Fibroblast of skin of left biceps (primary cell): ENCODE results near the gene MAL.

ENCODE experiments used
- DNase-seq, 2 experiments: peaks; one replicate each; pipeline ENCODE4 v3.0.0-alpha.2; 2013; ENCODE audit warnings: low read depth in 2 of 2

Gene MAL

GRCh38 chr2:95061601-95062183 lies 36.2 kb downstream of the MAL start:
- DNase-seq = no peak

DNA sequence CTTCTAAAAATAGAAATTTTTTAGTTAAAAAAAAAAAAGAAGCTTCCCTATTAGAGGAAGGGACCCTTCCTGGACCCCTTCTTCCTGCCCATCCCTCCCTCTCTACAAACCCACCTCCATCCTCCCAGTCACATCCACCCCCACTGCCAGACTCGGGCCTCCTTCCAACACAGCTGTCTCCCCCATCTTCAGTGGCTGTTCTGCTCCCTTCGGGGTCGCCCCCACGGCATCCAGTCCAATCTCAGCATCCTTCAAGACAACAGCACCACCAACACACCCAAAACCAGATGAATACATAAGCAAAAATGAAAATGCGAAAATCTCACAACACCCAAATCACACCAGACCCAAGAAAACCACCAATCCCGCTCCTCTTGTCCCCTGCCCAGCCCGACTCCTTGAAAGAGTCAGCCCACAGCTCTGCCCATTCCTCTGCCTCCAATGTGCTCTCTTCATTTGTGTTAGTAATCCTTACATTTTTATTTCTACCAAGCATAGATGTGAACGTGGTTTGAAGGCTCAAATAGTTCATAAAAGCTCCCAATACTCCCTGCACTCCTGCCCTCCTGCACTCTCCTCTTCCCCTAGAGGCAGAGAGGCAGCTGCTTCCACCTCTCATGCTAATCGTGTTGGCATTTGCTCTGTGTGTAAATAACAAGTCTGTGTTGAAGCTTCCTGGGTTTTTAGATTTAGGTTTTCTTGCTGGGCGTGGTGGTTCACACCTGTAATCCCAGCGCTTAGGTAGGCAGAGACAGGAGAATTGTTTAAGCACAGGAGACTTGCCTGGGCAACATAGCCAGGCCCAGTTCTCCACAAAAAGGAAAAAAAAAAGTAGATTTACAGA lies 37.0 kb downstream of the MAL start:
- no peak for DNase-seq

- DNase-seq = no peak
Measured at GRCh38 chr2:95063086-95063958, 37.8 kb downstream of the MAL start.

DNA sequence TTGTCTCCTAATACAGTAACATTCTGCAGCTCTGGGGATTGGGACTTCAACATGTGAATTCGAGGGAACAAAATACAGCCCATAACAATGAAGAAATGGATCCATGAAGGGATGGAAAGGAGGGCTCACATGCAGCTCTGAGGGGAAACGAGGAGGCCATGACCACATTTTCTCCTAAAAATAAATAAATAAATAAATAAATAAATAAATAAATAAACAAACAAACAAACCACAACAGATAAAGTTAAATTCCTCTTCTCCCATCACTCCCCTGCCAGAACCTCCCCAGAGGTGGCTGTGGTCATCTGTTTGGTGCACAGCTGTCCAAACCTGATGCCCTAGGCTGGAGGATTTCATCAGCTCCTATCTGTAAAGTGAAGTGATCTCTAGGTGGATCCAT lies 42.7 kb downstream of the MAL start:
- no peak for DNase-seq

- no peak for DNase-seq
Measured at GRCh38 chr2:95069465-95069864, 44.0 kb downstream of the MAL start.

GRCh38 chr2:95071856-95072255 lies 46.3 kb downstream of the MAL start:
- DNase-seq = no peak

DNA sequence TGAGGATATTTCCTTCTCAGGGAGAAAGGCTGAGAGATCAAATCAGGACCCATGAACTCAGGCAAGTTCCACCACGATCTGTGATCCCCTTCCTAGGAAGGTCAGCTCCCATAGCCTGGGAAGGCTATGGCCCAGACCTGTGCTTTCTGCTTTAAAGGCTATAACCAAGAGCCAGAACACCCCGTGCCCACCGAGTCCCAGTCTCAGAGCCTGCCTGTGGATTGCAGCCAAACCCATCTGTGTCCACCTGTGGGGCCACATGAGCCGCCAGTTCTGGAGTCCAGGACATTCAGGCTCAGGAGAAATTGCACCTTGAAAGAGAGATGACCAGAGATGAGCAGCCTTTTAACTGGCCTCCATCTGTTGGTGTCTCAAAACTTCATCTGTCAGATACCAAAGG lies 46.9 kb downstream of the MAL start:
- DNase-seq = no peak

DNA sequence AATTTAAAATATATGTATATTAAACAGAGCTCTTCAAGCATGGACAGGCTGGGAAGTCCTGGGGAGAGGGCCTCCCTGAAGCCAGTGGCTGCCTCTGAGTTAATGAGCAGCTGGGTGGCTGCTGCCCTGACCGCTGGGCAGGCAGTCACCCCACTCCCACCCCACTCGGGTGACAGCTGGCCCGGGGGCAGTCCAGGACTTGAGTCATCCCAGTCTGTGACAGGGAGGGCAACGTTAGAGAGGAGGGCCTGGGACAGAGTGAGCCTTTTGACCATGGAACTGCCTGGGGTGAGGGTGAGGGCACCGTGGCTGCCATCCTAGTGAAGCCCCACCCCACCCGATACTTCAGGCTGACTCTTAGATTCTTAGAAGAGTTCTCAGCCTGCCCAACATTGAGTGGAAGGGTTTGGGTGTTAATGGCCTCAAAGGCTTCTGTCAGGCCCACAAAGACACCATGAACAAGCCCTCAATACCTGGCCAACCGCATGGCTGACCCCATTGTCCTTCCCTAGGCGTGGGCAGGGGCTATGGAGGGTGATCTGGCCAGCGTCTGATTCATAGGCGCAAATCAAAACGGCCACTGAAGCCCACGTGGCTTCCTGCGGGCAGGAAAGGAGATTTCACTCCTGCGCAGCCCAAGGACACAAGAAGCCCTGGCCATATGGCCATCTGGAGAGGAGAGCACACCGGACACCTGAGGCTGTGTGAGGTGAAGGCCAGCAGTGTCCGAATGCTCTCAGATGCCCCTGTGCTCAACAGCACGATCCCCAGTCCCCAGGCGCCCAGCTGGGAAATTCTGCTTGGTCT lies 48.6 kb downstream of the MAL start:
- no peak for DNase-seq

DNA sequence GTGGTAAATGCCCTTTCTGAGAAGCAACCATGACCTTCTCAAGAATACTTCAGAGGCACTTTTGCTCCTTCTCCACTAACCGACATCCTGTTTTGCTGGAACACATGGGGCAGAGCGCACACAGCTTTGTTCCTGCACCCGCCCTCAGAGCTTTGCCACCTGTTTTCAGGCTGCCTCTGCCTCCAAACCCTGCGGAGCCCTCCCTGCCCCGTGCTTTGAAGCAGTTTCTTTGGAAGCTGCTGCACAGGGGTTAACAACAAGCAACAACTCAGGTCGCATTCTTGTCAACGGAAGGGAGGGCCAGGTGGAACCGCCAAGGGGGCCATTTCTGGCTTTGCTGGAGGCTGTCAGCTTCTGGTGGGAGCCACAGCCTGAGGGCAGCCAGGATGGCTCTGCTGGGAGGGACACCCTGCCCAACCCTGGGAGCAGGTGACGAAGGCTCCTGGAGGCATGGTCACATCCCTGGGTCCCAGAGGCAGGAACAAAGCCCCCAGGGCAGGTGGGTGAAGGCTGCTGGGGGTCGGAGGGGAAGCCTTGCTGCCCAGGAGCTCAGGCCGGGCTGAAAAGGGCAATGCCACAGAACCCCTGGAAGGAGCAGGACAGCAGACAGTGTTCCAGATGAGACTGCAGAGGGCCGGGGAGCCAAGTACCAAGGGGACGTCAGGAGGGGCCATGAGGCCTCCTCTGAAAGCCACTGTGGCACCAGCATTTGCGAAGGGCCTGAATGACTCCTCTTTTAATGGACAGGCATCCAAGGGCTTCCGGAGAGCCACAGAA lies 49.3 kb downstream of the MAL start:
- no peak for DNase-seq

DNA sequence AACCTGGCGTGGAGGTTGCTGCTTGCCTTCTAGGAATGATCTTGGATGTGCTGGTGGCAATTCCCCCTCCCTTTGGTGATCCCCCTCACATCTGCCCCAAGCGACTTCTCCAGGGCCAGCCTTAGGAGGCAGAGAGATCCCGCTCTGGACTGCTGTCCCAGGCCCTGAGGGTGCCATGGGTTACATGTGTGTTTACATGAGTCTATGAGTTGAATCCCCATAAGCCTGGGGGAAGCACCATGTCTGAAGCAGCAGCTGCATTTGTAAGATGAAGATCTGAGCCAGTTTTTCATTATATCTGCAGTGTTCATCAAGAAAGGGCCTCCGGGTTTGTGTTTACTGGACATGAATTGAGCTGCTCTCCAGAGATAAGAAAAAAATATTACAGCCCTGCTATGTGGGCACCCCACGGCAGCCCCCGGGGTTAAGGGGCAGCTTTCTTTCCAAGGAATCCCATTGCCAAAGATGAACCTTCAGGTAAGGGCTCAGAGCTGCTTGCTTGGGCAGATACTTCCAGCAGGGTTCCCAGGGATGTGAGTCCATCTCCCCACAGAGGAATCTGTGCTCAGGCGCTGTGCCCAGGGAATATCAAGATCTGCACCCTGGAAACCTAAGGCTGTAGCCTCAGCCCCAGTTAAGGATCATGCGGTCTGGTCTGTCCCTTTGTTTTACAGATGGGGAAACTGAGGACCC lies 50.1 kb downstream of the MAL start:
- no peak for DNase-seq

GRCh38 chr2:95076705-95077529 lies 51.4 kb downstream of the MAL start:
- peak in 1 of 2 experiments; percentile 4 for DNase-seq

DNA sequence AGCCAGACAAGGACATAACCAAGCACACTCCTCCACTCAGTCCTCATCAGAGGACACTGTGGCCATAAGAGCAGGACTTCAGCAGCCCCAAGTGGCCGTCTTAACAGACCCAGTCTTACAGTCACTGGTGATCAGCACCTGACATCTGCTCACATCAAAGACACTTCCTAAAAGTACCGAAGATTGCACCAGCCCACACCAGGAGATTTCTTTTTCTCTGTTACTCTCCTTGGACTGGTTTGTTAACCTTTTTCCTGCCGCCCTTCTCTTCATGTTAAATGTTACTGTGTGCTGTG lies 52.0 kb downstream of the MAL start:
- DNase-seq = no peak

- DNase-seq = no peak
Measured at GRCh38 chr2:95077861-95078603, 52.5 kb downstream of the MAL start.

DNA sequence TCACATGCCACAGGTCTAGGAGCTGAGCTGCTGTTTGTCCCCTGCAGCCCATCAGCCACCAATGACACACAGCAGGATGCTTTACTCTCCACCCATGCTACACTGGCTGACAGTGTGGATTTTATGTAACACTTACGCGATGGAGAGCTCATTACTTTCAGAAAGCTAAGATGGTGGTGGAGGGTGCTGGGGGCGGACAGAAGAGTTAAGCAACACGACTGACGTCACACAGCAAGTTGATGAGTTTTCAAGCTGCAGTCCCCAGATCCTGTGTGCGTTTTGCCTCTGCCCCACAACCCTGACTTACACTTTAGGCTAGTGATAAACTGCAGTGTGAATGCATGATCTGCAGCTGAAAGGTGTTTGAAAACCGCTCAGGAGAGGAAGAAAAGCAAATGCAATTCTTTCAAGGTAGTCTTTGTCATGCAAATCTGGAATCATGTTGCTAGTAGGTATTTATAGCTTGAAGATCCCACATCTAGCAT lies 53.7 kb downstream of the MAL start:
- no peak for DNase-seq

- no peak for DNase-seq
Measured at GRCh38 chr2:95082477-95082876, 57.0 kb downstream of the MAL start.

DNA sequence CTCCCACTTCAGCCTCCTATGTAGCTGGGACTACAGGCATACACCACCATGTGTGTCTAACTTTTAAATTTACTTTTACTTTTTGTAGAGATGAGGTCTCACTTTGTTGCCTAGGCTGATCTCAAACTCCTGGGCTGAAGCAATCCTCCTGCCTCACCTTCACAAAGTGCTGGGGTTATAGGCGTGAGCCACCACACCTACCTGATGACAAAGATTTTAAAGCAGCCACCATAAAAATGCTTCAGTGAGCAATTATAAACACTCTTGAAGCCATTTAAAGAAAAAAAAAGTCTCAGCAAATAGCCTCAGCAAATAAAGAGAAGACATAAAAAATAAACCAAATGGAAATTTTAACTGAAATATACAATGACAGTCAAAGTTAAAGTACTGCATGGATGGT lies 60.5 kb downstream of the MAL start:
- DNase-seq = no peak

GRCh38 chr2:95087379-95087778 lies 61.9 kb downstream of the MAL start:
- no peak for DNase-seq

DNA sequence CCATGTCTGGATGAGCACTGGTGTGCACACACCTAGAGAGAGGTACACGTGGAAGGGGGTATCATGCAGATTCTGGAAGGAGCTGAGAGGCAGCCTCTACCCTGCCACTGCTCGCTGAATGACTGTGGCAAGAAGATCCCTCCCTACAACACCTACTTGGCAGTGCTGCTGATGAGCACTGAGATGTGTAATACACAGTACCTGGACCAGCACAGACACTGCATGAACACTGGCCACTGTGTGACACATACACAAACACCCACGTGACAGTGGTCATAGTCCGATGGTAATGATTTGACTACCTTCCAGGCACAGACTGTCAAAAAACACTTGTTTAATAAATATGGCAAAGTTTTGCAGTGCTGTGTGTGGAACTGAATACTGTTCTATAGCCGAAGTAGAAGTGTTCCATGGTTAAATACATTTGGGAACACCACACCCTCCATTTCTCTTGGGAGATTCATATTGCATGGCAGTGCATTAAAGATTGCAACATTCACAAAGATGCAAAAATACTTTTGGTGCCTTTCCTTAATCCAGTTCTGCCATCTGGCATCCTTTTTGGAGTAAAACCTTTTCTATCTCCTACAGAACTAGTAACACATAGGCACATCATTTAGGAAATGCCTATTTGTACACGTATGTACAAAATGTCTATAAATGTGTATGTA lies 66.5 kb downstream of the MAL start:
- no peak for DNase-seq
